Measurements from ENCODE around the gene PAXIP1. TPM values are rescaled to one million over a fixed set of nuclear protein-coding genes. Genes with fewer than 3 reads are reported as not detected.

Gene PAXIP1
- total RNA-seq, 1 experiment from 2014 or later, result 32.6 TPM

DNA sequence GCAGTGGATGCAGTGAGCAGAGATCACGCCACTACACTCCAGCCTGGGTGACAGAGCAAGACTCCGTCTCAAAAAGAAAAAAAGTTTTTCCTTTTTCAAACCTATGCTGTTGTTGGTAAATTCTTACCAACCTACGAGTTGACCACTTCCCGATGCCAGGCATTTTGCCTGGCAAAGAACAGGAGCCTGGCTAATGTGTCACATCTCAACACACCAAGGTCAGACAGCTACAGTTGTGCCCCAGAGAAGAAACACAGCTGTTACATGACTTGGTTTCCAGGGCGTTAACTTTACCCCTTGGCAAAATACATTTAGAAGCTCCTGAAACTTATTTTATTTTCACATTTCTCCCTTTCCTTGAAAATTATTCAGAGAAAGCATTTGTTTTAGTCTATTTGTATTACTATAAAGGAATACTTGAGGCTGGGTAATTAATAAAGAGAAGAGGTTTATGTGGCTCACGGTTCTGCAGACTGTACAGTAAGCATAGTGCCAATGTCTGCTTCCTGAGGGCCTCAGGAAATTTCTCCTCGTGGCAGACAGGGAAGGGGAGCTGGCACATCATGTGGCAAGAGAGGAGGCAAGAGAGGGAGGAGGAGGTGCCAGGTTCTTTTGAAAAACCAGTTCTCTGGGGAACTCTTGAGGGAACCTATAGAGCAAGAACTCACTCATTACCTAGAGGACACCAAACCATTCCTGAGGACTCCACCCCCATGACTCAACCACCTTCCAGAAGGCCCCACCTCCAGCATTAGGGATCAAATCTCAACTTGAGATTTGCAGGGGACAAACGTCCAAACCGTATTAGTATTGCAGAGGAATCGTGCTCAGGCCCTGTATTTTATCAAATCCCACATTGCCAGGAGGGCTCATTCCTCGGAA is 83.3 kb downstream of the PAXIP1 start:
- Histone ChIP-seq H3T11ph (ENCODE audit: low read length) (no peak overlapping the region), H3K23ac (ENCODE audit: insufficient read length, low read depth, low read length) (no peak overlapping the region), H3K79me1 (ENCODE audit: insufficient read depth, low read depth, low read length, poor library complexity, severe bottlenecking) (no peaks in the 10 kb centered on the region), H2BK20ac (ENCODE audit: low read depth, low read length, poor library complexity, severe bottlenecking) (no peak overlapping the region), H4K5ac (ENCODE audit: insufficient read length, low read depth, low read length) (no peak overlapping the region), H2BK120ac (ENCODE audit: low read depth, low read length, poor library complexity, severe bottlenecking) (no peak overlapping the region), H2AK5ac (ENCODE audit: insufficient read length, low read length) (no peak overlapping the region), H3K4me2 (ENCODE audit: insufficient read depth, insufficient read length, low read length) (no peak overlapping the region), H3K14ac (ENCODE audit: insufficient read depth, low read length) (no peak overlapping the region), H4K8ac (replicated peaks; ENCODE audit: insufficient read length, low read depth, low read length) (no peak overlapping the region), H3K4me1 (ENCODE audit: insufficient read depth, low read length) (no peaks in the 10 kb centered on the region), H3K18ac (ENCODE audit: insufficient read length, low read depth, low read length) (no peak overlapping the region), H3K79me2 (ENCODE audit: insufficient read depth, low read length) (no peaks in the 10 kb centered on the region), H4K20me1 (ENCODE audit: control insufficient read depth, insufficient read depth, insufficient read length) (no peaks in the 10 kb centered on the region), H2AFZ (ENCODE audit: low read length) (no peak overlapping the region), H2BK12ac (ENCODE audit: insufficient read length, low read depth, low read length) (no peak overlapping the region), H3K9me3 (ENCODE audit: control insufficient read depth, low read depth, low read length) (no peaks in the 10 kb centered on the region), H4K91ac (ENCODE audit: insufficient read length, low read depth, low read length) (no peak overlapping the region), H3K27me3 (ENCODE audit: insufficient read depth, low read length) (no peaks in the 10 kb centered on the region), H2BK15ac (ENCODE audit: low read depth, low read length) (no peak overlapping the region), H2BK5ac (ENCODE audit: insufficient read length, low read length) (no peak overlapping the region), H3K4ac (ENCODE audit: low read depth, low read length) (no peak overlapping the region), H3K27ac (ENCODE audit: insufficient read length, low read depth, low read length) (no peak overlapping the region), H3K9ac (ENCODE audit: extremely low read depth, insufficient read length, low read length) (no peak overlapping the region), H3K23me2 (ENCODE audit: insufficient read length, low read depth, low read length, poor library complexity, severe bottlenecking) (no peaks in the 10 kb centered on the region), H3K56ac (ENCODE audit: insufficient read length, low read depth, low read length) (no peak overlapping the region)
- Mint-ChIP-seq H3K36me3 (ENCODE audit: insufficient read depth in 1 of 3, low read depth in 3 of 3) (peaks cover 0 to 2% (median 0%) of the 10 kb centered on the region in 3 experiments; a peak in 2 of 7 replicates), H3K4me1 (peaks cover 0 to 3% of the 10 kb centered on the region in 2 experiments; a peak in 1 of 4 replicates), H3K4me3 (no peak overlapping the region), H3K27ac (no peak overlapping the region), H3K9me3 (peaks cover 0 to 5% of the 10 kb centered on the region in 2 experiments; a peak in 3 of 5 replicates), H3K27me3 (ENCODE audit: low read depth) (peaks cover 15% of the 10 kb centered on the region)
- DNase-seq, result no peak
- TF ChIP-seq, protein P1, sequence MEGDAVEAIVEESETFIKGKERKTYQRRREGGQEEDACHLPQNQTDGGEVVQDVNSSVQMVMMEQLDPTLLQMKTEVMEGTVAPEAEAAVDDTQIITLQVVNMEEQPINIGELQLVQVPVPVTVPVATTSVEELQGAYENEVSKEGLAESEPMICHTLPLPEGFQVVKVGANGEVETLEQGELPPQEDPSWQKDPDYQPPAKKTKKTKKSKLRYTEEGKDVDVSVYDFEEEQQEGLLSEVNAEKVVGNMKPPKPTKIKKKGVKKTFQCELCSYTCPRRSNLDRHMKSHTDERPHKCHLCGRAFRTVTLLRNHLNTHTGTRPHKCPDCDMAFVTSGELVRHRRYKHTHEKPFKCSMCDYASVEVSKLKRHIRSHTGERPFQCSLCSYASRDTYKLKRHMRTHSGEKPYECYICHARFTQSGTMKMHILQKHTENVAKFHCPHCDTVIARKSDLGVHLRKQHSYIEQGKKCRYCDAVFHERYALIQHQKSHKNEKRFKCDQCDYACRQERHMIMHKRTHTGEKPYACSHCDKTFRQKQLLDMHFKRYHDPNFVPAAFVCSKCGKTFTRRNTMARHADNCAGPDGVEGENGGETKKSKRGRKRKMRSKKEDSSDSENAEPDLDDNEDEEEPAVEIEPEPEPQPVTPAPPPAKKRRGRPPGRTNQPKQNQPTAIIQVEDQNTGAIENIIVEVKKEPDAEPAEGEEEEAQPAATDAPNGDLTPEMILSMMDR (conservative IDR thresholded peaks at IDR 0.05), result no peak
- no CpG with 5 or more reads among the region's 11 CpGs for WGBS (ENCODE audit: extremely low coverage, insufficient read length, low lambda C conversion rate)
